Measurements from ENCODE around the gene PRKCB. TPM values are rescaled to one million over a fixed set of nuclear protein-coding genes. Genes with fewer than 3 reads are reported as not detected.

Gene PRKCB
- total and polyA plus RNA-seq, 2 of the 8 experiments (the other 6 are each of a cell fraction or from before 2014, with no cell fraction given), result 7.1 to 12.1 TPM

GRCh38 chr16:24007934-24008333, 172.2 kb downstream of the PRKCB start:
- DNase-seq (ENCODE audit: low read depth in 1 of 2, low spot score in 2 of 2) (no peak), FAIRE-seq (no peak)
- Histone ChIP-seq H4K20me1 (replicated peaks in 1 of 2; ENCODE audit: control insufficient read depth in 1 of 2, insufficient read depth in 2 of 2, low read length in 2 of 2) (no peaks in the 10 kb centered on the region), H3K4me2 (ENCODE audit: insufficient read depth in 1 of 2, low read depth in 2 of 2, low read length in 2 of 2) (no peak overlapping the region), H3K4me1 (replicated peaks in 1 of 4; ENCODE audit: control insufficient read depth in 3 of 4, insufficient read depth in 4 of 4, low read length in 3 of 4) (no peaks in the 10 kb centered on the region), H2AFZ (ENCODE audit: low read length) (no peak overlapping the region), H3K27ac (ENCODE audit: low read depth, low read length) (no peak overlapping the region), H3K23me2 (ENCODE audit: low read depth, low read length) (no peaks in the 10 kb centered on the region), H3K79me2 (ENCODE audit: control insufficient read depth in 1 of 2, insufficient read depth in 2 of 2, low read length in 2 of 2) (no peaks in the 10 kb centered on the region), H3K23ac (ENCODE audit: insufficient read length) (no peak overlapping the region), H3K27me3 (replicated peaks in 1 of 4; ENCODE audit: control insufficient read depth in 3 of 4, extremely low read depth in 1 of 4, insufficient read depth in 3 of 4, low read length in 3 of 4) (no peaks in the 10 kb centered on the region), H3K9ac (replicated peaks in 1 of 4; ENCODE audit: extremely low read depth in 1 of 4, low read depth in 3 of 4, low read length in 3 of 4) (no peak overlapping the region), H3K4me3 (ENCODE audit: extremely low read depth in 1 of 4, insufficient read depth in 2 of 4, low read depth in 3 of 4, low read length in 4 of 4) (no peak overlapping the region), H3K4ac (replicated peaks; ENCODE audit: insufficient read length, low read depth, low read length) (no peak overlapping the region), H3K9me3 (ENCODE audit: insufficient read depth in 2 of 2, low read depth in 1 of 2, low read length in 1 of 2) (no peaks in the 10 kb centered on the region), H2BK20ac (ENCODE audit: low read length) (no peak overlapping the region), H3K79me1 (ENCODE audit: low read depth, low read length) (no peaks in the 10 kb centered on the region), H2BK120ac (replicated peaks; ENCODE audit: low read depth, low read length) (no peak overlapping the region), H2AK5ac (ENCODE audit: low read depth, low read length) (no peak overlapping the region), H2BK12ac (ENCODE audit: low read depth, low read length) (no peak overlapping the region), H4K8ac (ENCODE audit: extremely low read depth, insufficient read depth, low read length) (no peak overlapping the region), H4K91ac (replicated peaks; ENCODE audit: insufficient read length, low read length) (no peak overlapping the region), H4K5ac (ENCODE audit: insufficient read length, low read depth, low read length) (no peak overlapping the region), H3K14ac (ENCODE audit: insufficient read length) (no peak overlapping the region), H2BK15ac (ENCODE audit: low read length) (no peak overlapping the region), H3K36me3 (ENCODE audit: control insufficient read depth in 2 of 4, insufficient read depth in 4 of 4, low read length in 3 of 4) (no peaks in the 10 kb centered on the region), H3K56ac (replicated peaks; ENCODE audit: insufficient read length, low read depth, low read length) (no peak overlapping the region), H3K18ac (ENCODE audit: extremely low read depth, low read length) (no peak overlapping the region), H2BK5ac (ENCODE audit: low read depth, low read length) (no peak overlapping the region)
- TF ChIP-seq USF2 (IDR thresholded peaks at IDR 0.05; ENCODE audit: low read length) (no peak), SUZ12 (IDR thresholded peaks at IDR 0.05; ENCODE audit: low read length) (no peak), GTF2F1 (IDR thresholded peaks at IDR 0.05; ENCODE audit: borderline replicate concordance, low read depth, low read length) (no peak), CREB1 (IDR thresholded peaks at IDR 0.05) (no peak), POU5F1 (IDR thresholded peaks at IDR 0.05; ENCODE audit: low read depth, low read length) (no peak)
- 86% methylated on average over 1 of the region's 1 CpG; no CpG with 5 or more reads in 1 of the 2 experiments for WGBS, 2 experiments (ENCODE audit: extremely low coverage in 1 of 2, insufficient coverage in 1 of 2, insufficient read length in 1 of 2, insufficient replicate concordance in 2 of 2, low coverage in 1 of 2, low lambda C conversion rate in 2 of 2, missing lambda C conversion rate in 1 of 2)
- ChIA-PET CTCF (ENCODE audit: partially characterized antibody) (interaction anchor here (0.6 to 1.7 kb wide), 7 partner anchors 8 to 207 kb away, joined by 3 to 9 read pairs (median 3); no protein-coding TSS in a partner anchor), POLR2A (ENCODE audit: partially characterized antibody) (no interaction called here)
